HepG2 (cell line): ENCODE results near the gene PROCR. TPM values are rescaled to one million over a fixed set of nuclear protein-coding genes. Genes with fewer than 3 reads are reported as not detected.

Source experiments
- ARID5B ChIP-seq: IDR thresholded peaks from 2 replicates; pipeline ENCODE4 v1.4.0; 2020; ENCODE audit warnings: mild to moderate bottlenecking, missing genetic modification reagents
- FOXA1 ChIP-seq, 2 experiments: fragments of 450-650 bp in 1 of 2; sonication (generic) in 1 of 2; formaldehyde crosslinking in 1 of 2; IDR thresholded peaks; 2 replicates each; pipeline versions ENCODE4 v1.4.0 to v1.6.1; 2016 to 2020; ENCODE audit warnings: missing genetic modification reagents in 1 of 2
- GATAD1 ChIP-seq: IDR thresholded peaks from 2 replicates; pipeline ENCODE4 v1.6.1; 2016; ENCODE audit warnings: missing genetic modification reagents, missing compliant biosample characterization
- MAFK ChIP-seq, 2 experiments: IDR thresholded peaks in 1 of 2; conservative IDR thresholded peaks in 1 of 2; 2 replicates each; pipeline ENCODE4 v1.6.1; 2011; ENCODE audit warnings: improper control_type of control experiment in 2 of 2, low read length in 2 of 2
- MIXL1 ChIP-seq: IDR thresholded peaks from 2 replicates; pipeline ENCODE4 v1.6.1; 2016
- NR2C2 ChIP-seq: sonication (generic); formaldehyde crosslinking; IDR thresholded peaks from 2 replicates; pipeline ENCODE4 v1.4.0; 2020; ENCODE audit warnings: missing genetic modification reagents, mild to moderate bottlenecking, moderate library complexity, borderline replicate concordance
- RNF2 ChIP-seq: fragments of 450-650 bp; conservative IDR thresholded peaks from 2 replicates; pipeline ENCODE4 v1.6.1; 2016; ENCODE audit warnings: low read depth
- SSRP1 ChIP-seq: IDR thresholded peaks from 2 replicates; pipeline ENCODE4 v1.6.1; 2016; ENCODE audit warnings: control low read depth
- TRIM24 ChIP-seq: sonication (generic); formaldehyde crosslinking; IDR thresholded peaks from 2 replicates; pipeline ENCODE4 v1.8.0; 2022; ENCODE audit warnings: mild to moderate bottlenecking, missing genetic modification reagents
- XBP1 ChIP-seq: sonication (generic); formaldehyde crosslinking; IDR thresholded peaks from 2 replicates; pipeline ENCODE4 v1.5.0; 2020; ENCODE audit warnings: missing genetic modification reagents
- ZBTB20 ChIP-seq: sonication (generic); formaldehyde crosslinking; IDR thresholded peaks from 2 replicates; pipeline ENCODE4 v1.8.1; 2023; ENCODE audit warnings: missing genetic modification reagents, low read depth, mild to moderate bottlenecking, borderline replicate concordance
- ZHX1 ChIP-seq: sonication (generic); formaldehyde crosslinking; IDR thresholded peaks from 2 replicates; pipeline ENCODE4 v1.8.1; 2022; ENCODE audit warnings: low read depth, mild to moderate bottlenecking, missing genetic modification reagents
- ZNF160 ChIP-seq: sonication (generic); formaldehyde crosslinking; IDR thresholded peaks from 2 replicates; pipeline ENCODE4 v1.8.0; 2022; ENCODE audit warnings: mild to moderate bottlenecking, inconsistent platforms, missing genetic modification reagents
- ZNF292 ChIP-seq: sonication (generic); formaldehyde crosslinking; IDR thresholded peaks from 2 replicates; pipeline ENCODE4 v1.8.1; 2022; ENCODE audit warnings: mild to moderate bottlenecking, low read depth, missing genetic modification reagents, borderline replicate concordance
- ZNF33A ChIP-seq: sonication (generic); formaldehyde crosslinking; IDR thresholded peaks from 2 replicates; pipeline ENCODE4 v1.5.1; 2020; ENCODE audit warnings: missing genetic modification reagents, mild to moderate bottlenecking, moderate library complexity, borderline replicate concordance
- ZNF44 ChIP-seq: sonication (generic); formaldehyde crosslinking; IDR thresholded peaks from 2 replicates; pipeline ENCODE4 v1.5.1; 2020; ENCODE audit warnings: mild to moderate bottlenecking, missing genetic modification reagents
- ZNF737 ChIP-seq: sonication (generic); formaldehyde crosslinking; IDR thresholded peaks from 2 replicates; pipeline ENCODE4 v1.5.0; 2020; ENCODE audit warnings: missing genetic modification reagents, mild to moderate bottlenecking, borderline replicate concordance
- ZNF749 ChIP-seq: sonication (generic); formaldehyde crosslinking; IDR thresholded peaks from 2 replicates; pipeline ENCODE4 v1.8.0; 2022; ENCODE audit warnings: mild to moderate bottlenecking, missing genetic modification reagents, moderate library complexity, borderline replicate concordance
- polyA plus RNA-seq, 8 experiments: library from polyadenylated mRNA; depleted of rRNA in 3 of 8; stranded (reverse) in 7 of 8; unstranded in 1 of 8; fragments of >200 nt; fragmentation: Illumina TruSeq in 4 of 8; extraction: Trizol in 4 of 8; gene quantifications; 2 replicates each; pipeline versions ENCODE4 v1.2.1 to v1.2.3, GENCODE V29; 2011 to 2016; ENCODE audit warnings: low read depth in 4 of 8, missing spikeins in 1 of 8, mixed read lengths in 1 of 8; ENCODE audit not compliant: insufficient read depth in 1 of 8
- total RNA-seq, 5 experiments: library from RNA; depleted of rRNA; stranded (reverse); fragments of >200 nt; fragmentation: Illumina TruSeq; extraction: Trizol; gene quantifications; 2 replicates each; pipeline ENCODE4 v1.2.3, GENCODE V29; 2016; ENCODE audit warnings: low read depth in 1 of 5
- TF ChIP-seq, protein P1 (sequence below): sonication (generic); formaldehyde crosslinking; IDR thresholded peaks from 2 replicates; pipeline ENCODE4 v1.8.1; 2023; ENCODE audit warnings: mild to moderate bottlenecking, moderate library complexity, missing genetic modification reagents
- TF ChIP-seq, protein P2 (sequence below): sonication (generic); formaldehyde crosslinking; IDR thresholded peaks from 2 replicates; pipeline ENCODE4 v1.8.0; 2022; ENCODE audit warnings: missing genetic modification reagents, mild to moderate bottlenecking, moderate library complexity, borderline replicate concordance

The PROCR gene
- total and polyA plus RNA-seq, 2 of the 13 experiments (the other 11 are each of a cell fraction or from before 2014, with no cell fraction given): 1.4 to 1.7 TPM

GRCh38 chr20:35146920-35147574 lies 24.8 kb upstream of the PROCR start, which contains the start of gene EDEM2 (continued):
- TF ChIP-seq ZHX1 (CRISPR knock-in tag) (peak; percentile 92), ZNF749 (CRISPR knock-in tag) (peak; percentile 85; the same call in 1 of the 2 replicates), TRIM24 (CRISPR knock-in tag) (no peak), GATAD1 (peak; percentile 89), ARID5B (CRISPR knock-in tag) (peak; percentile 59; the same call in 1 of the 2 replicates), XBP1 (CRISPR knock-in tag) (peak; percentile 97), ZNF44 (CRISPR knock-in tag) (peak; percentile 26; the same call in 1 of the 2 replicates), ZBTB20 (CRISPR knock-in tag) (no peak; the same call in 1 of the 2 replicates), MIXL1 (CRISPR knock-in tag) (peak; percentile 76), MAFK (conservative IDR thresholded peaks at IDR 0.05 in 1 of 2, IDR thresholded peaks at IDR 0.05 in 1 of 2; ENCODE audit: low read length in 2 of 2) (peak; percentile 32 to 62), SSRP1 (no peak), NR2C2 (peak; percentile 94), FOXA1 (IDR thresholded peaks at IDR 0.05) (no peak), FOXA1 (CRISPR knock-in tag; IDR thresholded peaks at IDR 0.05) (no peak), ZNF33A (CRISPR knock-in tag) (no peak), ZNF160 (CRISPR knock-in tag) (peak; percentile 53; the same call in 1 of the 2 replicates), ZNF292 (CRISPR knock-in tag) (peak; percentile 100), RNF2 (peak; percentile 62), ZNF737 (CRISPR knock-in tag) (no peak; the same call in 1 of the 2 replicates)
- TF ChIP-seq, protein P1, sequence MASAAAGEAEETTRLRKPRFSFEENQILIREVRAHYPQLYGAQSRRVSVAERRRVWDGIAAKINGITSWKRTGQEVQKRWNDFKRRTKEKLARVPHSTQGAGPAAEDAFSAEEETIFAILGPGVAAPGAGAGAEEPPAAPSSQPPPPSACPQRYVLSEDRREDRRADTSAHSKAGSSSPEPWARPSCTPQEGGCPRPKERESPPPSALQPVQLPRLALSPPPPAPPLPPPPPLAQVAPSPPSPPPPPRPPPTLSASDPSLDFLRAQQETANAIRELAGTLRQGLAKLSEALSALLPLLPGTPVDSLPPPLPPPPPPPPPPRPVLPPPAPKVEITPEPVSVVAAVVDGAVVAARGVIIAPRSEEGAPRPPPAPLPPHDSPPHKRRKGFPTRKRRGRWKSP (CRISPR knock-in tag): peak; percentile 85
- TF ChIP-seq, protein P2, sequence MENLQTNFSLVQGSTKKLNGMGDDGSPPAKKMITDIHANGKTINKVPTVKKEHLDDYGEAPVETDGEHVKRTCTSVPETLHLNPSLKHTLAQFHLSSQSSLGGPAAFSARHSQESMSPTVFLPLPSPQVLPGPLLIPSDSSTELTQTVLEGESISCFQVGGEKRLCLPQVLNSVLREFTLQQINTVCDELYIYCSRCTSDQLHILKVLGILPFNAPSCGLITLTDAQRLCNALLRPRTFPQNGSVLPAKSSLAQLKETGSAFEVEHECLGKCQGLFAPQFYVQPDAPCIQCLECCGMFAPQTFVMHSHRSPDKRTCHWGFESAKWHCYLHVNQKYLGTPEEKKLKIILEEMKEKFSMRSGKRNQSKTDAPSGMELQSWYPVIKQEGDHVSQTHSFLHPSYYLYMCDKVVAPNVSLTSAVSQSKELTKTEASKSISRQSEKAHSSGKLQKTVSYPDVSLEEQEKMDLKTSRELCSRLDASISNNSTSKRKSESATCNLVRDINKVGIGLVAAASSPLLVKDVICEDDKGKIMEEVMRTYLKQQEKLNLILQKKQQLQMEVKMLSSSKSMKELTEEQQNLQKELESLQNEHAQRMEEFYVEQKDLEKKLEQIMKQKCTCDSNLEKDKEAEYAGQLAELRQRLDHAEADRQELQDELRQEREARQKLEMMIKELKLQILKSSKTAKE (CRISPR knock-in tag): no peak
